ENCODE measurements around the gene GUK1. TPM values are rescaled to one million over a fixed set of nuclear protein-coding genes. Genes with fewer than 3 reads are reported as not detected.
A peak's percentile ranks its signal among the peaks of the same experiment; 100 is the strongest.
"Not testable (repeated sequence)": the region's sequence is repeated elsewhere in the genome, so short reads cannot be mapped to it uniquely, and the experiment has no call there.

The GUK1 gene
- total RNA-seq, 1 donor from 2014 or later, result 312 TPM

DNA sequence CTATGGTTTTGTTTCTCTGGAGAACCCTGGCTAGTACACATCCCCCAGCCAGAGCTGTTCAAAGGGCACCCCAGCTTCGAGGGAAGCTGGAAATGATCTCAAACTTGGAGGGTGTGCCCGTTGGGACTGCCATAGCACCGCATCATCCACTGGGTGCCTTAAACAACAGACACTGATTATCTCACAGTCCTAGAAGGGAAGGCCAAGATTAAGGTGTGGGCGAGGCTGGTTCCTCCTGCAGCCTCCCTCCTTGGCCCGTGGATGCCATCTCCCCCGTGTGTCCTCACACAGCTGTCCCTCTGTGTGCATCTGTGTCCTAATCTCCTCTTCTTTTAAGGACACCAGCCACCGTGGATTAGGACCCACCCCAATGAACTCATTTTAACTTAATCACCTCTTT, 21.3 kb downstream of the GUK1 start:
- DNase-seq (ENCODE audit: extremely low read depth, low read depth, low spot score), result no peak

DNA sequence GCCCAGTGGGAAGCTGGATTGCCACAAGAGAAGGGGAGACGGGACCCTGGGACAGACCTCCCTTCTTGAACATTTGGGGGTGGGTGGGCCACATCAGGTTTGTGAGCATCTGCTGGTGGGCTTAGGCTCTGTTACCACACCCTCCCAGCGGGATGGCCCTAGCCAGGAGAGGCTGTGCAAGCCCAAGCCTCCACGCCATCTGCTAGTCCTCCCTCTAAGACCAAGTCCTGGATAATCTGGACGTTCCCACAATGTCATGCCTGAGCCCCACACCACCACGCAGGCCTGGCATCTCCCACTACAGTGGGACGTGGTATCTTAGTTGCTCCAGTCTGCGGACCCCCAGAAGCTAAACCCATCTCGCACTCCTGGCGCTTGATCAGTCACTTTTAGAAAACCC, 21.8 kb downstream of the GUK1 start:
- DNase-seq (ENCODE audit: extremely low read depth, low read depth, low spot score), result no peak

DNA sequence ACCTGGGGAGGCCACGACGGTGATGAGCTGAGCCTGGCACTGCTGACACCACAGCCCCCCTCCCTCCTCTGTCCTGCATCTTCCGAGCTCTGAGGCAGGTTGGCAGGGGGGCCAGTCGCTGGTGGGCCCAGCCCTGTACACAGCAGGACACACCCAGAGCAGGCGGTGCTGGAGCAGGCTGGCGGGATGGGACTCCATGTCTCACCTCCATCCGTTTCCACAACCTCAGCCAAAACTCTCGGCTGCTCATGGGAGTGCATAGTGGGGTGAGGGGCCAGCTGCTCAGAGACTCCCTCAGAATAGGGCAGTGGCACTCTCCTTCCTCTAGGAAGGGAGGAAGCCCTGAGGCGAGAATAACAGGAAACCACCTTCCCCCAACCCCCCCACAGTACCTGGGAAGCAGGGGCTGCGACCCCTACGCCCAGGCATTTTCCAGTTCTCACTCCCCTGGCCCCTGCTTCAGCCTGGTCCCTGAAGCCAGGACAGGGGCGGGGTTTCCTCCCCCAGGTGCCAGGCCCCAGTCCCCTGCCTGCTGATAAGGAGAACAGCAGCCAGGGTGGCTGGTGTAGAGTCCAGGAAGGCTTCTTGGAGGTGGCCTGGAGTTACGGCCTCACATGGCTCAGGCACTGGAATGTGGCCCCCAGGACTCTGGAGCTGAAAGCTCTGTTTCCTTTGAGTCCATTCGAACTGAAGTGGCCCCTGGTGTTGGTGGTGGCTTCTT, 22.4 kb downstream of the GUK1 start:
- no peak for DNase-seq (ENCODE audit: extremely low read depth, low read depth, low spot score)

DNA sequence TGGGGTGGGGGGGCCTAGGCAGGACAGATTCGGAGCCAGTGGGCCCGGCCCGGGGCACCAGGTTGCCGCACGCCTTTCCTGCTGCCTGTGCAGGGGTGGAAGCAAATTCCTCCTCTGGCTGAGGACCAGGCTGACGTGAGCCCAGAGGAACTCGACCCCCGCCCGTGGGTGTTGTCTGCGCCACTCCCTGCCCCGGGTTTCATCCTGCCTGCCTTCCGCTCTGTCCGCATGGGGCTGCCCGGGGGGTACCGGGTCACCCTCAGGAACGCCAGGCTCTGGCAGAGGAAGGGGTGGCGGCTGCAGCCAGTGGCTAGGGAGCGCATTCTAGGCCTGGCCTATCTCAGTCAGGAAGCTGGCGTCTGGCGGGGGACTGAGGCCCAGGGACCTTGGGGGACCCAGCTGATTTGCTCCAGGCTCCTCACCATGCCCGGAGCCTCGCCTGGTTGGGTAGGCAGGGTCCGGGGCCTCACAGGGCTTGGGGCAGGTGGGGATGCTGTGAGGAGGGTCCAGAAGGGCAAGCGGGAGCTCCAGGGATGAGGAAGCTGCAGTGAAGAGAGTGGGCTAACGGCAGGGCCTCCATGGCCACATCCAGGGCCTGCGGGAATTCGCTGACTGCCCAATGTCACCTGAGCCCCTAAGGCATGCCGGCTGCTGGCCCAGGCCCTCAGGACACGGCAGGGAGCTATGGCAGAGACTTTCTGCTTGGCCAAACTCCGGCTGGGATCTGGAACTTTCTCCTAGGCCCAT, 23.1 kb downstream of the GUK1 start:
- DNase-seq (ENCODE audit: extremely low read depth, low read depth, low spot score), result no peak

DNA sequence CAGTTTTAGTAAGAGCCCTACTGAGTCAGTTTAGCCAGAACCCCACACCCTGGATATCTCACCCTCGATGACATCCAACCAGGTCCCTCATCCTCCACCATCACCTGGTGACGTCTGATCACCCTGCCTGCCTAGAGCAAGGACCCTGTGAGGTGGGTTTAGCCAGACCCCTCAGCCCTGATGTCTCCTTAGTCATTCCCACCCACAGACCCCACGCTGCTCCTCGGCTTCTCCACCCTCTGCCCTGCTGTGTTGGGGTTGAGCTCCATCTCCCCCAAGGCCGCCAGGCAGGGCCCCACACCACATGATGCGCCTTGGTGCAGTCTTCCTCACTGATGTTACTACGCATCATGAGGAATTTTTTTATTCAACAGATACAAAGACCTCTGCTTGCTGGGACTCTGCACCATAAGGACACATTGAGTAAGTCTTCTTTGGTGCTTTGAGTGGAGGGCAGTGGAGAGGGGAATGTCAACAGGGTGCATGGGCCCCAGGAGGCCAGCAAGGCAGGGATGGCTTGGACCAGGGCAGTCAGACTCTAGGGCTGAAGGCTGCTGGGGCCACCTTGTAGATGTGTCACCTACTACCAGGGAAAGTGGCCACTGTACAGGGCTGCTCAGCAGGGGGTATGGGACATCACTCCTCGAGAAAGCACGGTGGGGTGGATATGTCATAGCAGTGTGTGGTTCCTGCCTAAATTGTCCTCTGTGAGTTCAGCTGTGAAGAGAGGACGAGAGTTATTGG, 23.9 kb downstream of the GUK1 start:
- no peak for DNase-seq (ENCODE audit: extremely low read depth, low read depth, low spot score)

DNA sequence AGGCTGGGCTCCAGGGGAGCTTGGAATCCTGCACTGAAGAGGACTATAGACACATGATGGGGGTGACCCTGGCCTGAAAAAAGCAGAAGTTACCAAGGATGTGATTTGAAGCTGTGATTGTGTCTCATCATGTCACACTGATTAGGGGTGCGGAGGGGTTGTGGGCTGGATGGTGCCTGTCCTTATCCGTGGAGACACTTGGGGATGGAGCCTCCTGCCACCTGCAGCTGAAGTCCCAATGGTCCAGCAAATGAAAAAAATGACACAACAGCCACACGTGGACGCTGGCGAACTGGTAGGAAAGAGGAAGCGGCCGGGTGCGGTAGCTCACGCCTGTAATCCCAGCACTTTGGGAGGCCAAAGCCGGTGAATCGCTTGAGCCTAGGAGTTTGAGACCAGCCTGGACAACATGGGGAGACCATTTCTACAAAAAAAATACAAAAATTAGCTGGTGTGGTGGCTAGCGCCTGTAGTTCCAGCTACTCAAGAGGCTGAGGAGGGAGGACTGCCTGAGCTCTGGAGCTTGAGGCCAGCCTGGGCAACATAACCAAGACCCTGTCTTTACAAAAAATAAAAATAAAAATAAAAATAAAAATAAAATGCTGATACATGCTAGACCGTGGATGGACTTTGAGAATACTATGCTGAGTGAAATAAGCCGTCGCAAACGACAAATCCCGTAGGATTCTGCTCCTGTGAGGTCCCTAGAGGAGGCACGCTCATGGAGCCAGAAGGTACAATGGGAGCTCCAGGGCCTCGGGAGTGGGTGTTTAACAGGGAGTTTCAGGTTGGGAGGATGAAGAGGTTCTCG, 24.7 kb downstream of the GUK1 start:
- no peak for DNase-seq (ENCODE audit: extremely low read depth, low read depth, low spot score)

DNA sequence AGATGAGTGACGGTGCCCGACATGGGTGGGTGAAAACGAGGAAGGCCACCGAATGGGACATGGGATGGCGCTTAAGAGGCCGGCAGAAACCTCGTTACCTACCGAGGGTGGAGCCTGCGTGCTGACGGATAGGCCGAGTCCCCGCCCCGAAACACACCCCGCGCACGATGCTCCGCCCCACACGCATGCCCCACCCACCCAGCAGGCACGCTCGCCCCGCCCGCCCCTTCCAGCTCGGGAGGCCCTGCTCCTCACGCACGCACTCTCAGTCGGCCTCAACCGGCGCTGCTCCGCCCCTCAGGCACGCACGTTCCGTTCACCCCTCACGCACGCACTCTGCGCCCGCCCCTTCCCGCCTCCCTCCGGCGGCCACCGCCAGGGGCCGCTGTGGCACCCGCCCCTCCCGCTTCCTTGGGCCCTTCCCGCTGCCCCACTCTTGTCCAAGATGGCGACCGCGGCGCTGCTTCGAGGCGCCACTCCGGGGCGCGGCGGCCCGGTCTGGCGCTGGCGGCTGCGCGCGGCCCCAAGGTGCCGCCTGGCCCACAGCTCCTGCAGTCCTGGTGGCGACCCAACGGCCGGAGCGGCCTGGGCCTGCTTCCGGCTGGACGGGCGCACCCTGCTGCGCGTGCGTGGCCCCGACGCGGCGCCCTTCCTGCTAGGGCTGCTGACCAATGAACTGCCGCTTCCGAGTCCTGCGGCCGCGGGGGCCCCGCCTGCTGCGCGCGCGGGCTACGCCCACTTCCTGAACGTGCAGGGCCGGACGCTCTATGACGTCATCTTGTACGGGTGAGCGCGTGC, 25.5 kb downstream of the GUK1 start, which contains the start of gene IBA57:
IBA57 (plus strand) TSS at position 433 of the 798 bp plus-strand sequence; CDS start at position 446, 13 bp downstream.
- peak; percentile 51 for DNase-seq (ENCODE audit: extremely low read depth, low read depth, low spot score)

DNA sequence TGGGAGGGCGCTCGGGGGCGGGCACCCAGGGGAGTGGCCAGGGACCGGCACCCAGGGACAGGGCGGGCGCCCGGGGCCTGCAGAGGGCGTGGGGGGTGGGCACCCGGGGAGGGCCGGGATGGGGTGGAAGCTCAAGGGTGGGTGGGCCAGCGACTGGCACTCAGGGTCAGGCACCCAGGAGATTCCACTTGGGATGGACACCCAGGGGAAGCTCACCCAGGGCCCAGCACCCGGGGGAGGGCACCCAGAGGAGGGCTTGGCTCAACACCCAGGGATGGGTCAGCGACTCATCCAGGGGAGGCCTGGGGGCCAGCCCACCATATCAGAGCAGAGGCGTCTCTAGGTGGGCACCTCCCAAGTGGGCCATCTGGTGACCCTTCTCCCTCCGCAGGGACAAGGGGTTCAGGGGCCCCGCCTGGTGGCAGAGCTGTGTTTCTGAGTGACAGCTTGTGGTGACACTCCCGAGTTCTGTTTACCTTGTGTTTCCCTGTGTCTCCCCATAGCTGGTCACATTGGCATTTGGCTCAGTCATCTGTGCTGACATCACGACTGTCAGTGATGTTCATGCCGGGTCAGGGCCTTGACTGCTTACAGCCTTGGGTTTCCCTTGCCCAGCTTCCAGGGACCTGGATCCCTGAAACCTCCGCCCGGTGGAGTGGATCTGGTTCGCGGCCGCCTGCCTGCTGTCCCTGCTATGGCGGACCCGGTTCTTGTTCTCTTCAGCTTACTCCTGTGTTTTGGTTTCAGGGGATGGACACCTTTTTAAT, 26.3 kb downstream of the GUK1 start:
- no peak for DNase-seq (ENCODE audit: extremely low read depth, low read depth, low spot score)

DNA sequence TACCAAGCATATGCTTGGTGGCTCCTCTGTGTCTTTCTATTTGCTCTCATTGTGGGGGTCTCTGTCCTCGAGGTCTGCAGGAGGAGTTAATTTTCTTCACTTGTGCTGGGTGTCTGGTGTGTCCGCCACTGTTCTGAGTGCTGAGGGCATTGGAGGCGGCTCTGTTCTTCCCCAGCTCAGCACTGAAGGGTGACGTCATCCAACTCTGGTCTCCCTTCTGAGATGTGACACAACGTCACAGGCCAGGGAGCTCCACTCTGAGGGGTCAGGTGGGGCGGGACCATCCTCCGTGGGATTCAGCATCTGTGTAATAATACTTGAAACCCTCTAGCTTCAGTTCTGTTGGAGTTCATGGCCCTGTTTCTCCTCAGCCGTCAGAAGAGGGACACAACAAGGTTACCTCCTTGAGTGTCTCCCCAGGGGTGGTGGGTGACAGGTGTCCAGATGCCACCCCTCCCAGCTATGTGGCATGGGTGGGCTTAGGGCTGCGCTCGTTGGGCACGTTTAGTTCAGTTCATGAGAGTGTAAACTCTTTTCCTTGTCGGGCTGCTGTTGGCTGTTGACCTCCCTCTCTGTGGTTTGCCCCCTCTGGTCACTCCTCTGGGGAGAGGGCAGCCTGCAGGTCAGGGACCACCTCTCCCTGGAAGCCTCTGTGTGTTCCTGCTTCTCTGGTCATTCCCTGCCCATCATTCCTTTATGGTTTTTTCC, 28.6 kb downstream of the GUK1 start:
- no peak for DNase-seq (ENCODE audit: extremely low read depth, low read depth, low spot score)

DNA sequence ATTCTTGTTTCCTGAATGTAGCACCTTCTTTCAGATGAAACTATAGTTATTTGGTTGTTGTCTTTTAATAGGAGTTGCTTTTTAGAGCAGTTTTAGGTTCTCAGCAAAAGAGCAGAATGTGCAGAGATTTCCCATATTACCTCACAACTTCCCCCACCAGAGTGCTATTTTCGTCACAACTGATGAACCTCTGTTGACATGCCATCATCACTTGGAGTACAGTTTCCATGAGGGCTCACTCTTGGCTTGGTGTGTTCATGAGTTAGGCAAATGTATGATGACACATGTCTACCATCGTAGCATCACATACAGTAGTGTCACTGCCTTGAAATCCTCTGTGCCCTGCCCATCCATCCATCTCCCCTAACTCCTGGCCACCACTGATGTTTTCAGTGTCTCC, 29.3 kb downstream of the GUK1 start:
- no peak for DNase-seq (ENCODE audit: extremely low read depth, low read depth, low spot score)

DNA sequence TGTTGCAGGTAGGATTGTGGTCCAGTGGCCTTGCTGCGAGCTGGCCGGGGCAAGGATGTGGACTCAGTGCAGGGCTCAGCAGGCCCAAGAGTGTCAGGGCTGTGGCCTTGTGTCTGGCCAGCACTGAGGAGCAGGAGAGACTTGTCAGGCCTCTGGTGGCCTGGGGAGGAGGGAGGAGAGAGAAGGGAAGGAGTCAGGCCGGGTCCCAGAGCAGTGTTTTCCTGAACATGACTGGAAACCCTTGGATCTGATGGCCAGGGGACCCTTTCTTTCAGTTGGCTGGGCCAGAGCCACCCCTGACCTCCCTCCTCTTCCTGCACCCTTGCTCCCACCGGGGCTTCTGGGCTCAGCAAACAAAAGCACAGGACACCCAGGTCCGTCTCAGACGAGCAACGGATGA, 30.6 kb downstream of the GUK1 start:
- no peak for DNase-seq (ENCODE audit: extremely low read depth, low read depth, low spot score)

DNA sequence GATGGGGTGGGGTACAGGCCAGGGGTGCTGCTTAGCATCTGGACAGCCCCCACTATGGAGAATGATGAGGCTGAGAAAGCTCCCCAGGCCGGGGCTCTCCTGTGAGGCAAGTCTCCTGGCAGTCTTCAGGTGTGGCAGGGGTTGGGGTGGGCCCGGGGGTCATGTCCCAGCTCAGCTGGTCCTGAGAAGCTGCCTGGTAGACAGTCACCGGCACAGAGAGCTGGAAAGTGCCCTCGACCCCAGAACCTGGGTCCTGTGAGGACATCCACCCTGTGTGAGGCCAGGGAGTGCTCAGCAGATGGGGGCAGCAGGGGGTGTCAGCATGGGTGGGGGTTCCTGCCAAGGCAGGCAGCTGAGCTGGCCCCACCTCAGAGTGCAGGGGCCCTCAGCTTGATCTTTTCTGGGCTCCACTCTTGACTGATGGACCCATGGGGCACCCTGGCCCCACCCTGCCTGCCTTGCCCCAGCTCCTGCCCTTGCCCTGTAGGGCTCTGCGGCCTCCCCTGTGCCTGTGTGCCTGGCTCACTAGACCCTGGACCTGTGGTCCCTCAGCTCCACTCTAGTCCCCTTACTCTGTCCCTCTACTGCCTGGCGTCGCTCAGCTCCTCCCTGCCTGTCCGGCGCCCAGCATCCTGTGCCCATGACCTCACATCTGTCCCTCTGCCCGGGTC, 31.3 kb downstream of the GUK1 start:
- no peak for DNase-seq (ENCODE audit: extremely low read depth, low read depth, low spot score)

DNA sequence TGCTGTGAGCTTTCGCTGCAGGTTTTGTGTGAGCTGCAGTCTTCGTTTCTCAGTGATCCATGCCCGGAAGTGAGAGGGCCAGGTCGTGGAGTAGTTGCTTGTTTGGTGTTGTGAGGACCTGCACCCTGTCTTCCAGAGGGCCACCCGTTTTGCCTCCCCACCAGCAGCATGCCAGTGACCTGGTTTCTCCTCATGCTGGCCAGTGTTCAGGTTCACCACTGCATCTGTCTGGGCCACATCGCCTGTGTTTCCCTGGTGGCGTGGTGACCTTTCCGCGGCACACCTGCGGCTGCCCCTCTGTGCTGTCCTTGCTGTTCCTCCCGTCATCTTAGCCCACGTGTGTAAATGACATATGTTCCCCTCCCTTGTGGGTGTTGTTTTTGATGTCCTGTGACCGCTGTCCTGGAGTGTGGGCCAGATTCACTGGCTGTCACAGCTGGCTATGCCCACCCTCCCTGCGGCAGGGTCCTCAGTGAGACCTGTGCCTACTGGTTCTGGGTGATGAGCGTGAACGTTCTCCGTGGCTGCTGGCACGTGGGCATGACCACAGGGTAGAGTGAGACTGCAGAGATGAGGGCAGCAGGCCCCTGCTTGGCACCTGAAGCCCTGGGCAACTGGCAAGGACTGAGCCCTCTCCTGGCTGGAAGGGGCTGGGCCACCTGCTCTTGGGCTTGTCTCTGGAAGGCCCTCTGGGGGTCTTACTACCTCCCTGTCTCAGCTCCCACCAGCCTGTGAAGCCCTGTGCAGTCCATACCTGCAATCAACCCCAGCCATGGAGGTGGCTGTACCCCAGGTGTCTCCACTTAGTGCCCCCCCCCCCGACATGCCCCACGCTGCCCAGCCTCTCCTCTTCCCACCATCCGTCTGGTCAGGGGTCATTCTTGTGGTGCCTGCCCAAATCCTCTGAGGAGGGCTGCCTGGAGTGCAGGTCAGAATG, 32.8 kb downstream of the GUK1 start:
- DNase-seq (ENCODE audit: extremely low read depth, low read depth, low spot score), result no peak

DNA sequence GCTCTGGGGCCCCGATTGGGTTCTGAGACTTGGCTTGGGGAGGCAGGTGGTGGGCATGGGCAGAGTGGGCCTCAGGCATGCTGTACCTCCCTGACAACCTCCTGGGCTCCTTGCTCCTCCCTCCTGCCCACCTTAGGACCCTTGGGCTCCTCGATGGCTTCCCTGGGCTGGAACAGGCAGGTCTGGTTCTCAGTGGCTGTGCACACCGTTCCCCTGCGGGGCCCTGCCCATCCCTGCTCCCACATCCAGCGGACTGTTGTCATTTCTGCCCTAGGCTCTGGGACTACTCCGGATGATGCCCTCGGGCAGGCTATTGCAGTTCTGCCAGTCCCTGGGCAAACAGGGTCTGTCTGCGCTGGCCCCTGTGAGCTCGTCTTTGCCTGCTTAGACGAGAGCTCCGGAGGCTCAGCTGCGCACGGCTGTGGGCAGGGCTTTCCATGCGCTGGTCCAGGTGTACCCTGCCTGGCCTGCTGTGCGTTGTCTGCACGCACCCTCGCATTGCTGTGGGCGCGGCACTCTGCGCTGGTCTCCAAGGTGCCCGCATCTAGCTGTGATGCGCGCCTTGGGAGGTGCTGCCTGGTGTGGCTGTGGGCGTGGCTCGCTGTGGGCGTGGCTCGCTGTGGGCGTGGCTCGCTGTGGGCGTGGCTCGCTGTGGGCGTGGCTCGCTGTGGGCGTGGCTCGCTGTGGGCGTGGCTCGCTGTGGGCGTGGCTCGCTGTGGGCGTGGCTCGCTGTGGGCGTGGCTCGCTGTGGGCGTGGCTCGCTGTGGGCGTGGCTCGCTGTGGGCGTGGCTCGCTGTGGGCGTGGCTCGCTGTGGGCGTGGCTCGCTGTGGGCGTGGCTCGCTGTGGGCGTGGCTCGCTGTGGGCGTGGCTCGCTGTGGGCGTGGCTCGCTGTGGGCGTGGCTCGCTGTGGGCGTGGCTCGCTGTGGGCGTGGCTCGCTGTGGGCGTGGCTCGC, 33.7 kb downstream of the GUK1 start:
- not testable (repeated sequence) for DNase-seq (ENCODE audit: extremely low read depth, low read depth, low spot score)

DNA sequence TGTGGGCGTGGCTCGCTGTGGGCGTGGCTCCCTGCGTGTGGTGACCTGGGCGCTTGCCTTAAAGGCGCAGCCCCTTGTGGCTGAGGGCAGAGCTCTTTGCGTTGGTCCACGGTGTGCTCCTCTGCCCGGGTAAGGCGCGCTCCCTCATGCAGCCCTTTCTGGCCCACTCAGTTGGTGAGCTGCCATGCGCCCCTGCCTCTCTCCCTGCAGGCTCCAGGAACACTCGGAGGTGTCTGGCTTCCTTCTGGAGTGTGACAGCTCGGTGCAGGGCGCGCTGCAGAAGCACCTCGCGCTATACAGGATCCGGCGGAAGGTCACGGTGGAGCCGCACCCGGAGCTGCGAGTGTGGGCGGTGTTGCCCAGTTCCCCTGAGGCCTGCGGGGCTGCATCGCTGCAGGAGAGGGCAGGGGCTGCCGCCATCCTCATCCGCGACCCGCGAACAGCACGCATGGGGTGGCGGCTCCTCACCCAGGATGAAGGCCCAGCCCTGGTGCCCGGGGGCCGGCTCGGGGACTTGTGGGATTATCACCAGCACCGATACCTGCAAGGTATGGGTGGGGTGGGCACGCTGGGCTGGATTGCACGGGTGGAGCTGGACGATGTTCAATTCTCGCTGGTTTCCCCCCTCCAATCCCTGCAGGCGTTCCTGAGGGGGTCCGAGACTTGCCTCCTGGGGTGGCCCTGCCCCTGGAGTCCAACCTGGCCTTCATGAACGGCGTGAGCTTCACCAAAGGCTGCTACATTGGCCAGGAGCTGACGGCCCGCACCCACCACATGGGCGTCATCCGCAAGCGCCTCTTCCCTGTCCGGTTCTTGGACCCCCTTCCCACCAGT, 34.6 kb downstream of the GUK1 start:
- DNase-seq (ENCODE audit: extremely low read depth, low read depth, low spot score), result no peak

Measured in glomerular endothelial cell (primary cell).